Astrocyte of the cerebellum (primary cell): Measurements from ENCODE around the gene PMEPA1.

ENCODE experiments used
- DNase-seq: peaks from one replicate; pipeline ENCODE4 v3.0.0-alpha.2; 2011; ENCODE audit warnings: low read depth
- H3K4me3 ChIP-seq: 2 replicates; pipeline ENCODE4 v1.5.1; 2011; ENCODE audit warnings: mild to moderate bottlenecking, low read depth, low read length, moderate library complexity
- in situ Hi-C: cut with HindIII; loops from 2 replicates; pipeline ENCODE4 v1.10.0; 2017; ENCODE audit warnings: low sequenced_read_pairs
- TF ChIP-seq, protein P1 (sequence below): IDR thresholded peaks from 2 replicates; pipeline ENCODE4 v1.5.1; 2012; ENCODE audit warnings: low read length, low read depth, moderate library complexity, mild to moderate bottlenecking; ENCODE audit errors: missing control alignments

The PMEPA1 gene

DNA sequence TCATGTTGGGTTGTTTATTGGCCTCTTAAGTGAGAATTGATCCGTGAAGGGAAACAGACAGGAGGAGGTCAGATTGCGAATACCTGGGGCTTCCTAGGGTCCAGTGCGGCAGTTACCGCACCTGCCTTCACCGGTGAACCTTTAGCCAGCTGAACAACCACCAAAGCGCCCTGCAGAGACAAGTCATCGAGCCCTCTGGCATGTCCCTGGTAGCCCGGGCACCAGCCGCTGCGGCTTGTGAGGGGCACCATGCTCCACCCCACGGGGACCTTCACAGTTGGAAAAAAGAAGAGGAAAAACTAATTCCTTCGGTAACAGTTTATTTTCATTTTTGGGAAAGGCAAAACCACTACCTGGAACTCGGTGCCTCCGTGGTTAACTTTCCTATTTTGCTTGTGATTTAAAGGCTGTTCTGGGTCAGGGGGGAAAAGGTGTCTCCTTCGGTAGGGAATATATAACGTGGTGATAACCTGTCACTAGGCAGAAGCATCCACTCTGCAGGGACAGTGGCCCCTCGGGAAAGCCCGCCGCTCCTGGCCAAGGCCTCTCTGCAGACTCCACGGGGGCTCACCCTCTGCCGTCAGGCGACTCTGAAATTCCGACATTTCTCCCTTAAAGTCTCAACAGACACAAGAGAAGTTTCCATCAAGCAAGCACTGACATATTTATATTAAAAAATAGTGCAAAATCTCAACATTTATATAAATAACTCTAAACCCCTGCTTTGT lies 58.9 kb downstream of the PMEPA1 start:
- DNase-seq, result no peak
- H3K4me3 ChIP-seq, result no peak overlapping the region

DNA sequence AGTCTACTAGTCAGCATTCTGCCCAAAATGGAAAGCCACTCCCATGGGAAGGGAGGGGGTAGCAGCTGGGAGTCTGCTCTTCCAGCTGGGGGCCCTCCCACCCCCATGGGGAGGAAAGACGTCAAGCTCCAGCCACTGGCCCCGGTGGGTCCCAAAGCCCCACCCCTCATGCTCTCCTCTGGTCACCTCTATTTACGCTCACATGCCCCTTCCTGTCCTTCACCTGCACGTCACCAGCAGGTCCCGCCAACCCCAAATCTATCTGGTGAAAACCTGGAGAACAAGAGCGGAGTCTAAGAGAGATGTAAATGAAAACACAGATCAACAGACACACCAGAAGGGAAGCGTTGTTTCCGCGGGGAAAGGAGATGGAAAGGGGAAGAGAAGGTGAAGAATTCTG lies 59.5 kb downstream of the PMEPA1 start:
- TF ChIP-seq, protein P1, sequence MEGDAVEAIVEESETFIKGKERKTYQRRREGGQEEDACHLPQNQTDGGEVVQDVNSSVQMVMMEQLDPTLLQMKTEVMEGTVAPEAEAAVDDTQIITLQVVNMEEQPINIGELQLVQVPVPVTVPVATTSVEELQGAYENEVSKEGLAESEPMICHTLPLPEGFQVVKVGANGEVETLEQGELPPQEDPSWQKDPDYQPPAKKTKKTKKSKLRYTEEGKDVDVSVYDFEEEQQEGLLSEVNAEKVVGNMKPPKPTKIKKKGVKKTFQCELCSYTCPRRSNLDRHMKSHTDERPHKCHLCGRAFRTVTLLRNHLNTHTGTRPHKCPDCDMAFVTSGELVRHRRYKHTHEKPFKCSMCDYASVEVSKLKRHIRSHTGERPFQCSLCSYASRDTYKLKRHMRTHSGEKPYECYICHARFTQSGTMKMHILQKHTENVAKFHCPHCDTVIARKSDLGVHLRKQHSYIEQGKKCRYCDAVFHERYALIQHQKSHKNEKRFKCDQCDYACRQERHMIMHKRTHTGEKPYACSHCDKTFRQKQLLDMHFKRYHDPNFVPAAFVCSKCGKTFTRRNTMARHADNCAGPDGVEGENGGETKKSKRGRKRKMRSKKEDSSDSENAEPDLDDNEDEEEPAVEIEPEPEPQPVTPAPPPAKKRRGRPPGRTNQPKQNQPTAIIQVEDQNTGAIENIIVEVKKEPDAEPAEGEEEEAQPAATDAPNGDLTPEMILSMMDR, result no peak
- no peak for DNase-seq
- H3K4me3 ChIP-seq, result no peak overlapping the region
- in situ Hi-C loops, result no loop called here

More for the DNA sequence above, 58.9 kb downstream of the PMEPA1 start:
- TF ChIP-seq, protein P1, result no peak
- in situ Hi-C loops, result no loop called here

DNA sequence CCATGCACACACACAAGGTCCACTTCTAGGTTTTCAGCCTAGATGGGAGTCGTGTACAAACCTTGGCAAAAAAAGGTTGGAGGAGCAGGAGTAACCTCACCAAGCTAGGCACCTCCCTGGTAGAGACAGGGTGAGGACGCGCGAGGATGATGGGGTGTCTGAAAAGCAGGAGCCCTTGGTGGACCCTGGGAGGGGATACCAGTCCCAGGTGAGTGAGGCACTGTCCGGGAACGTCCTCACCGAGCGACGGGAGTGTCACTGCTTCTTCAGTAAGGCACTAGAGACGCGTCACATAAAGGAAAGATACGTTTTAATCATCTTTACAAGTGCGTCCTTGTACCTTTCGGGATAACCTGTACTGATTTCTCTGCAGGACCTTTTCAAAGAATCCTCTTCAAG lies 60.2 kb downstream of the PMEPA1 start:
- no peak for DNase-seq
- TF ChIP-seq, protein P1, result no peak
- H3K4me3 ChIP-seq, result no peak overlapping the region
- in situ Hi-C loops, result loop anchor here (5.0 kb wide), 1 partner anchor 533 kb away; no protein-coding TSS in a partner anchor

DNA sequence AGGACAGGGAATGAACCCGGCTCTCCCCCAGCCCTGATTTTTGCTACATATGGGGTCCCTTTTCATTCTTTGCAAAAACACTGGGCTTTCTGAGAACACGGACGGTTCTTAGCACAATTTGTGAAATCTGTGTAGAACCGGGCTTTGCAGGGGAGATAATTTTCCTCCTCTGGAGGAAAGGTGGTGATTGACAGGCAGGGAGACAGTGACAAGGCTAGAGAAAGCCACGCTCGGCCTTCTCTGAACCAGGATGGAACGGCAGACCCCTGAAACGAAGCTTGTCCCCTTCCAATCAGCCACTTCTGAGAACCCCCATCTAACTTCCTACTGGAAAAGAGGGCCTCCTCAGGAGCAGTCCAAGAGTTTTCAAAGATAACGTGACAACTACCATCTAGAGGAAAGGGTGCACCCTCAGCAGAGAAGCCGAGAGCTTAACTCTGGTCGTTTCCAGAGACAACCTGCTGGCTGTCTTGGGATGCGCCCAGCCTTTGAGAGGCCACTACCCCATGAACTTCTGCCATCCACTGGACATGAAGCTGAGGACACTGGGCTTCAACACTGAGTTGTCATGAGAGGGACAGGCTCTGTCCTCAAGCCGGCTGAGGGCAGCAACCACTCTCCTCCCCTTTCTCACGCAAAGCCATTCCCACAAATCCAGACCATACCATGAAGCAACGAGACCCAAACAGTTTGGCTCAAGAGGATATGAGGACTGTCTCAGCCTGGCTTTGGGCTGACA lies 60.8 kb downstream of the PMEPA1 start:
- in situ Hi-C loops, result loop anchor here (5.0 kb wide), 1 partner anchor 533 kb away; no protein-coding TSS in a partner anchor
- TF ChIP-seq, protein P1, result no peak
- no peak overlapping the region for H3K4me3 ChIP-seq
- DNase-seq, result no peak

DNA sequence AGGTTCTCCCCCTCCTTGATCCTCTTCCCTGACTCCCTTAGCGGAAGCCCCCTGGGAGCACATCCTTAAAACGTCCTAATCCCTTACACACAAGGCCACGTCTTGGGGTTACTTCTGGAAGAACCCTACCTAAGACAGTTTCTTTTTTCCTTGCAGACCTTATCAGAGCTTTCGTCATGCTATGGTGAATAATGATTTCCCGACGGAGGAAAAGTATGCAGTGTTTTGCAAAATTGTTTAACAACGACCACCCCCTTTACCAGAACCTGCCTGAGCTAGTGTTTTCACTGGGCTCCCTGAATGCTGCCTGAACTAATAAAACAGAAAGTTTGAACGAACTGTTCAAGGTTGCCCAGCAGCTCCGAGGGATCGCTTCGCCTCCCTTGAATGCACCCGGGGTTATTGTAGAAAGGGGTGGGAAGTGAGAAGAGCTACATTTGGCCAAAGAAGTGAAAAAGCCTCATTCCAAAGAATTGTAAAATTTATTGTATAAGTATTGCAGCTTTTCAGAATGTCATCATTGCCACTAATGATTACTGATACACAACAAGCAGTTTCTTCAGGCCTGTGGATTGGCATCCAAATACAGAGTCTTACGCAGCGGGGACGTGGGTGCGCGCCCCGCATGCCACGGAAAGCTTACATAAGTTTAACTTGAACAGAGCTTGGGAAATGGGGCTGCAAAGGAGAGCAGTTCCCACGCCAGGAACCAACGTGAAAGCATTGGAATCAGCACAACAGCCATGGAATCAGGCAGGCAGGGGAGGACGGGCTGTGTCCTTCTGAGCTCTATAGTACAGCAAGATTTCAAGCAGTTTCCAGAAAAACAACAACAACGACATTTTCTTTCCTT lies 61.7 kb downstream of the PMEPA1 start:
- DNase-seq, result no peak
- in situ Hi-C loops, result loop anchor here (5.0 kb wide), 1 partner anchor 534 kb away; no protein-coding TSS in a partner anchor
- no peak overlapping the region for H3K4me3 ChIP-seq
- TF ChIP-seq, protein P1, result no peak
